Ureter (tissue), 1 donor: ENCODE measurements around the gene PTF1A. TPM values are rescaled to one million over a fixed set of nuclear protein-coding genes. Genes with fewer than 3 reads are reported as not detected.

Experiments
- DNase-seq: peaks from one replicate; pipeline ENCODE4 v3.0.0-alpha.2; 2020; ENCODE audit warnings: low spot score
- total RNA-seq: library from RNA; stranded (reverse); gene quantifications from one replicate; pipeline ENCODE4 v1.2.4, GENCODE V29; 2023
- donor health status: DM: yes; HTN: yes; CAD: no.

The PTF1A gene
- total RNA-seq, 1 donor from 2014 or later, result not detected

DNA sequence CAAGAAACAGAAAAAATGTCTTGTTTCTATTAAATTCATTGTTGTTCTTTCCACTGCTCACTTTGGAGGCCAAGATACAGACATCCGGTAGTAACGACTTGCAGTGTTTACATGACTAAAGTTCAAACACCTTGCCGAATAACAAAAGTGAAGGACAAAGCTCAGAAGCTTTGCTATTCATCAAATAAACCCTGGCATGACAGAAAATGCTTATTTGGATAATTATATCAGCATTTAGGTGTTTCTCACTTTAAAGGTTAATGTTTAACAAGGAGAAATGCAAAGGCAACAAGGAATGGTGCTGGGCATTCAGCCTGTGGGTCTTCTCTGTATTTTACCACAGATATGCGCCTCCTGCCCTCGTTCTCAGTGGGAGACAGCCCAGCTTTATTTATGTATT lies 5.4 kb upstream of the PTF1A start:
- DNase-seq, result no peak

GRCh38 chr10:23187155-23187554 lies 5.0 kb upstream of the PTF1A start:
- no peak for DNase-seq

- DNase-seq, result no peak
These were observed 3.1 kb upstream of the PTF1A start for GRCh38 chr10:23189024-23189423.

DNA sequence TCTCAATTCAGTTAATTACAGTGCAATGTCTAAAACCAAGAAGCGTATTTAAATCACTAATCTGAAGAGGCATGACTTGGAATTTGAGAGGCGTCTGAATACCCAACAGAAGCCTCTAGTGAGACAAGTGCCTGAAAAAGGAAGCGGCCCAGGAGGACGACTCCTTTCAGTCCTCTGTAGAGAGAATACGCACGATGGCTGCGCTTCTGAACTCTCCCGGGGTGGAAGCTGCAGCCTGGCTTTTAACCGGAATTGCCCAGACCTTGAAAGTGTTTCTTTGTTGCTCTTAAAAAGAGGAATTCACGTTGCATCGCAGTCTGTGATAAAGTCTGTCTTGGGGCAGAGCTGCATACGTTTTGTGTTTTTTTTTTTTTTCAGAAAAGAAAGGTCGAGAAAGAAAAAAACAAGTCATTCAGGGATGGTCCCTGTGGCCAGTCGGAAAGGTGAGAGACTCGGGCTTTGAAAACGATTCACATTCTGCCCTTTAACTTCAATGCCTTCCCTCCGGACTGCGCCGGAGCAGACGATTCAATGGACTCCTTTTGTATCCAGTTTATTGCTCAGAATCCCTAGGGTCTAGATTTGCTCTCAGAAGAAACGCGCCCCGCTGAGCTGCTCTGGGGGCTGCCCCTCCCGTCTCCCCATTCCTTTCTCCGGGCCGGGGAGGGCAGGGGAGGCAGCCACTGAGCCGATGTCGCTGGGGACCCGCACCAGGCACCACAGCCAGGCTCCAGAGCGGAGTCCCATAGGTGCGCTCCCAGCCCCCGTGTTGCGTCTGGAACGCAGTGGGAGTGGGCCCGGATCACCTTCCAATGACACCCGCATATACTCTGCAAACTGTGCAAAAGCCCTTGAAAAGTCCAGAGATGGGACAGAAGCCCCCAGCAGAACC lies 994 bp upstream of the PTF1A start:
- DNase-seq, result no peak

DNA sequence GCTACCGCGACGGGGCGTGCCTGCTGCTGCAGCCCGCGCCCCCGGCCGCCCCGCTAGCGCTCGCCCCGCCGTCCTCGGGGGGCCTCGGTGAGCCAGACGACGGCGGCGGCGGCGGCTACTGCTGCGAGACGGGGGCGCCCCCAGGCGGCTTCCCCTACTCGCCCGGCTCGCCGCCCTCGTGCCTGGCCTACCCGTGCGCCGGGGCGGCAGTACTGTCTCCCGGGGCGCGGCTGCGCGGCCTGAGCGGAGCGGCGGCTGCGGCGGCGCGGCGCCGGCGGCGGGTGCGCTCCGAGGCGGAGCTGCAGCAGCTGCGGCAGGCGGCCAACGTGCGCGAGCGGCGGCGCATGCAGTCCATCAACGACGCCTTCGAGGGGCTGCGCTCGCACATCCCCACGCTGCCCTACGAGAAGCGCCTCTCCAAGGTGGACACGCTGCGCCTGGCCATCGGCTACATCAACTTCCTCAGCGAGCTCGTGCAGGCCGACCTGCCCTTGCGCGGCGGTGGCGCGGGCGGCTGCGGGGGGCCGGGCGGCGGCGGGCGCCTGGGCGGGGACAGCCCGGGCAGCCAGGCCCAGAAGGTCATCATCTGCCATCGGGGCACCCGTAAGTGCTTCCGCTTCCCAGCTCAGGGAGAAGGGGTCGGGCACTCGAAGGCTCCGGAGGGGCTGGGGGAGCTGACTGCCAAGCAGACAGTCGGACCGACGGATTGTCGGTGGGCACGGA lies 761 bp downstream of the PTF1A start:
- DNase-seq, result no peak

- DNase-seq, result no peak
These were observed 1.4 kb downstream of the PTF1A start for GRCh38 chr10:23193435-23194074.

DNA sequence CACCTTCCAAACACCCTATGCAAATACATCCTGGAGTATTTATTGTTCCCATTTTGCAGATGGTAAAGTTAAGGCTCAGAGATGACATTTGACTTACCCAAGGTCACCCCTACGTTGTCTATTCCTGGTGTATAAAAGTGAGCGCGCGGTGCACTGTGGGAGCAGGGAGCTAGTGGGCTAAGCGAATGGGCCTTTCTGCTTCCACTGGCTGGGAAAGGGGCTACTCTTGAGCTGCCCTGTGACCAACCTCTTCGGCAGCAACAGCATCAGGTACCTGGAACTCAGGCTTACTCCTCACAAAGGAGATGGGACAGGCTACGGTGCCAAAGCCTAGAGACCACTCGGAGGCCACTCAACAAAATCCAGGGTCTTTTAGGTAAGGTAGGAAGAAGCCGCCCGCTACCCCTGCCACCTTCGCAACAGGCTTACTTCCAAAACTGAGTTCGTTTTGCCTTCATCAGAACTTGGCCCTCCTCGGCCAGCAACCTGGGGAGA lies 2.4 kb downstream of the PTF1A start:
- DNase-seq, result no peak

- no peak for DNase-seq
These were observed 3.1 kb downstream of the PTF1A start for GRCh38 chr10:23194966-23195845.

DNA sequence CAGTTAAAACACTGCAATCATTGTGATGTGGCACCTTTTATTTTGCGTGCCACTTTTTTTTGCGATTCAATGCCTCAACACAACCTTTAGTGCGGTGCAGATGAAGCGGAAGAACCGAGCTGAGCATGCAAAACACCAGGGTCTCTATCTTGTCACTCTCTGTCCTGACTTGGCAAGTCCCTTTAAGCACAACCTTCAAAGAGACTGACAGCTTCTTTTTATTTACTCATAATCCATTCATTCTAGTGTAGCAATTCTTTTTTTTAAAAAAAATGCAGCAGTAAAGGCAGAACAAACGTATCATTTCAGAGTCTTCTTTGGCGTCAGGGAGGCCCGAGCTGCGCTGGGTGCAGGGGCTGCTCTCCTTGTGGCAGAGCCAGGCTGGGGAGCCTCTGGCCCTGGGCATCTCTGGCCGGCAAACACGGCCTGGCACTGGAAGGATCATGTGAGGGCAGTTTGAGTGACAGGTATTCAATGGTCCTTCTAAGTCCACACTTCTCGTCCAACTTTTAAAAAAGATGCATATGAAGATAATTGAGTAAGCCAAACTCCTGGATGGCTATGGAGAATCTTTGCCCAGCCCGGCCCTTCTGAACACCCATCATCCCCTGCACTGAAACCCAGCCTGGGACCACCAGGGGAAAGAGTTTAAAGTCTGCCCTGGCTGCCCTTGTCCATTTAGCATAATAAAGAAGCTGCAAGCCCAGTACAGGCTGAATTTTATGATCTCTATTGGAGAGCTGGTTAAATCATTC lies 3.9 kb downstream of the PTF1A start:
- DNase-seq, result no peak

- no peak for DNase-seq
These were observed 4.8 kb downstream of the PTF1A start for GRCh38 chr10:23196915-23197314.

GRCh38 chr10:23197416-23197861 lies 5.3 kb downstream of the PTF1A start:
- no peak for DNase-seq

DNA sequence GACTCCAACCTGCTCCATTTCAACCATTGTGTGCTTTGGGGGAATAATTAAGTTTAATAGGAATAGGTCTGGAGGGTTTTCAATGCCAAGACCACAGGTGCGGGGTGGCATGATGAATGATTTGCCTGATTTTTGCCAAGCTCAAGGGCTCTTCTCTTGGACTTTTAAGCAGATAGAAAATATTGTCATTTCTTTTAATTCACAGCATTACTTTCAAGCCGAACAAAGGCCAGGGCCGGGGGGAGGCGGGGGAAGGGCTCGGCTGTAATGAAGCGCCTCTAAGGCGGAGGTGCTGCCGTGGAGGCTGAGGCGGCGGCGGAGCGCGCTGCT lies 6.5 kb downstream of the PTF1A start:
- DNase-seq, result no peak

GRCh38 chr10:23198940-23199767 lies 7.0 kb downstream of the PTF1A start:
- no peak for DNase-seq

GRCh38 chr10:23199768-23200511 lies 7.8 kb downstream of the PTF1A start:
- DNase-seq, result no peak

DNA sequence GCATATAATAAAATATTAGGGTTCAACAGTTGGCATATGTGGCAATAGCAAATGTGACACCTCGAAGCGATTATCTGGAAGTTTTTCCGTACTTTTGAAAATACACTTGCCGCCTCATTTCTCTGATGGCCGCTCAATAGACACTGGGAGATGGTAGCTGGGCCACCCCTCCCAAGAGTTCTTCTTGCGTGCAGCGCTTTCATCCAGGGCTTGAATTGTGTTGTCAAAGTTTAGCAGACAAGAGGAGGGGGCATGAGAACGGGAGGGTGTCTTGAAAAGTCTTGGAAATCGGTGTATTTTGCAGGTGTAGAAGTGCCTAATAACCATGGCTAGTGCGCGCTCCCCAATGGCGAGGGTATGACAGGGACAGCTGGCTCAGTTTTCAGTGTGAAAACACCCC lies 8.5 kb downstream of the PTF1A start:
- no peak for DNase-seq

DNA sequence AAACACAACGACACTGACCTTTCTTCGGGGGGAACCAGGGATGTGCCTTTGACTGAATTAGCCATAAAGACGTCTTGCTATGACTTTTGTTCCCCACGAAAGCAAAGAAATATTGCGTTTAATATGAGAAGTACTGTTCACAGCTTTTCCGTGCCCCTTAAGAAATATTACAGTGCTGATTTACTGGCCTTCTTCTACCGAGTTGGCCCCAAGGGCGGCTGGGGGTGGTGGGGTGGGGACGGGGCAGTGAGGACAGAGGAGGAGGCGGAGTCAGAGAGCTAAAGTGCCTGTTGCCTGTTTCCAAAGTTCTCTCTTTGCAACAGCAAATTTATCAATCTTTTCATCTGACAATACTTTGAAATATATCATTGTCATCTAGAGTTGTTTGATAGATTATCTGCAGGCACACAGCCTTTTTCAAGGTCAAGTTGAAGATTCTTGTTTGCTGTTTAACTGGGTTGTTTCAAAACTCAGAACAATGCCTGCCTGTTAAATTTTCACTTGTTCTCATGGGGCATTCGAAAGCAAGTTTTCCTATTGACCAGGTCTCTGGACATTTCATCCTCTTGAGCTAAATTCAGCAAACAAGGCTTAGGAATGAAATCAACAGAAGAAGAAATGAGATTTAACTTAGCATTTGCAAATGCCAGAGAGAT lies 9.0 kb downstream of the PTF1A start:
- no peak for DNase-seq

GRCh38 chr10:23201837-23202236 lies 9.7 kb downstream of the PTF1A start:
- DNase-seq, result no peak

GRCh38 chr10:23202779-23203178 lies 10.7 kb downstream of the PTF1A start:
- no peak for DNase-seq
